NCI-H524 (cell line): ENCODE data around the gene SLC35F4.
A peak's percentile ranks its signal among the peaks of the same experiment; 100 is the strongest.

Experiments used
- DNase-seq, 2 experiments: peaks; one replicate each; lab custom pipeline; 2025; lab: John Stamatoyannopoulos, UW

Gene SLC35F4

DNA sequence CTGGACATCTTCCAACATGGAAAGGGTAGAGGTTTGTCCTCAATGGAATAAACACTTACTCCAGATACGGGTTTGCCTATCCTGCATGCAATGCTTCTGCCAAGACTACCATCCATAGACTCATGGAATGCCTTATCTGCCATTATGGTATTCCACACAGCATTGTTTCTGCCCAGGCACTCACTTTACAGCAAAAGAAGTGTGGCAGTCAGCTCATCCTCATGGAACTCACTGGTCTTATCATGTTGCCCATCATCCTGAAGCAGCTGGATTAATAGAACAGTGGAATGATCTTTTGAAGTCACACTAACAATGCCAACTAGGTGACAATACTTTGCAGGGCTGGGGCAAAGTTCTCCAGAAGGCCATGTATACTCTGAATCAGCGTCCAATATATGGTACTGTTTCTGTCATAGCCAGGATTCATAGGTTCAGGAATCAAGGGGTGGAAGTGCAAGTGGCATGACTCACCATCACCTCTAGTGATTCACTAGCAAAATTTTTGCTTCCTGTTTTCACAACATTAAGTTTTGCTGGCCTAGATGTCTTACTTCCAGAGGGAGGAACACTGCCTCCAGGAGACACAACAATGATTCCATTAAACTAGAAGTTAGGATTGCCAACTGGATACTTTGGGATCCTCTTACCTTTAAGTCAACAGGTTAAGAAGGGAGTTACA lies 140.4 kb downstream of the SLC35F4 start:
- DNase-seq, result no peak

DNA sequence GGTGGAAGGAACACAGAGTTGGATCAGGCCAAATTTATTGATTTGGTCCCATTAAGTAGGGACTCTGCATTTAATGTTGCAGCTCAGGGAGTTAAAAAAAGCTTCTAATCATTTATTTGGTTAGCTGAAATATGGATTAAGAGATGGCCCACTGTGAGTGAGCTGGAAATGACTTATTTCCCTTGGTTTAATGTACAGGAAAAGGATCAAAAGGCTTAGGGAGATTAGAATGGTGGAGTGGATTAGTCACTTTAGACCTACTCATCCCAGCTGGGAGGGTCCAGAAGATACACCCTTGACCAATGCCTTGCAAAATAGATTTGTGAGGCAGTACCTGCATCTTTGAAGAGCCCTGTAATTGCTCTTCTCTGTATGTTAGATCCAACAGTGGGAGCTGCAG lies 143.8 kb downstream of the SLC35F4 start:
- DNase-seq, result peak; percentile 74 to 89

DNA sequence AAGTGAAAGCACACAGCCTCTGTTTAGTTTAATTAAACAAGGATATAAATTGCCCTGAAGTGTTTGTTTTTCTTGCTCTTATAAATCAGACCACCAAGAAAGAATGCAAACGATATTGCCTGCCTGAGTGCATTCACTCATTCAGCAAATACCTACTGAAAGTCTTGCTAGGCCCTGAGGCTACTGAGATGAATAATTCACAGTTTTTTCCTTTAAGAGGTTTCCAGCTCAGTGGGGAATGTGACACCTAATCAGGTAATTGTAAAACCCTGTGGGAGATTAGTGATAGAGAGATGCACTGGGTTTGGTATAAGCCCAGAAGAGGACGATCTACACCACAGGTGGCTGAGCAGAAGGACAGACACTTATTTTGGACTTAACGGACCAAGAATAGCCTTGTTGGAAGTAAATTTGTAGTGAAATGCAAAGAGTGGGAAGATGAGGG lies 151.4 kb downstream of the SLC35F4 start:
- DNase-seq, result peak; percentile 50 to 77

DNA sequence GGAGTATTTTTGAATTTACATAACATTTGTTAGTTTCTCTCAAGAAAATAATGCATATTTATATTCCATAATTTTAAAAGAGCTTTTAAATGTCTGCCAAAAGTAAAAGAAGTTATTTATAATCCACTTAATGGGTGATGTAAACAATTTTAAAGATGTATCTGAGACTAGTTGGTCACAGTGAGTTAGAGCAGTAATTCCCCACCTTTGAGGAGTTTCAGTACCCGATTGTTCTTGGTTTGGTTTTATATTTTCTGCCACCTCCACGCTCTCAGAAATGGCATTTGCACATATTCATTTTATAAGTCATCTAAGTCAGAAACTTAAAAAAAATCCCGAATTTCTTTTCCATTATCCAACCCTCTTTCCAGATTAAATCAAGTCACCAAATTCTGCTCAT lies 153.2 kb downstream of the SLC35F4 start:
- no peak for DNase-seq

DNA sequence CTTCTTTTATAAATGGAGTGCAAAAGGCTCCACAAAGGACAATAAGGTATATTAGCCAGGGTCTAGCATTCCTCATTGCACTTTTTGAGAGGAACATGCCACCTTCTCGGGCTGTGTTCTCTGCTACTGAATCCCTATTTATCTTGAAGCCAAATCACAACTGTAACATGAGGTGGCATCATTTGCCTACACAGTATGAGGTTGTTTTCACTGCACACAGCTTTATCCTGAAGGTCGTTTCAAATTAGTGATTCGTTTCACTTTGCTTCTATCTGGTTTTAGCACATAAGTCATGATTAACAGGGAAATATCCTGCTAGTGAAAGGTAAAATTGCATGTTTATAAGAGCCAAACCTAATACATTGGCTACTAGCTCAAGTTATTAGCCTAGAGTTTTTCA lies 153.8 kb downstream of the SLC35F4 start:
- no peak for DNase-seq

DNA sequence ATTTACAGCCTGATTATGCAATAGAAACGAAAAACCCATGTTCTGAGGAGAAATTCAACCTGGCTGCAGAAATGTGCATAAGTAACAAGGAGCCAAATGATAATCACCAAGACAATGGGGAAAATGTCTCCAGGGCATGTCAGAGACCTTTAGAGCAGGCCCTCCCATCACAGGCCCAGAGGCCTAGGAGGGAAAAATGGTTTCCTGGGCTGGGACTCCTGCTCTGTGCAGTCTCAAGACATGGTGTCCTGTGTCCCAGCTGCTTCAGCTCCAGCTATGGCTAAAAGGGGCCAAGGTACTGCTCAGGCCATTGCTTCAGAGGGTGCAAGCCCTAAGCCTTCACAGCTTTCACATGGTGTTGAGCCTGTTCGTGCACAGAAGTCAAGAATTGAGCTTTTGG lies 156.0 kb downstream of the SLC35F4 start:
- DNase-seq, result no peak

DNA sequence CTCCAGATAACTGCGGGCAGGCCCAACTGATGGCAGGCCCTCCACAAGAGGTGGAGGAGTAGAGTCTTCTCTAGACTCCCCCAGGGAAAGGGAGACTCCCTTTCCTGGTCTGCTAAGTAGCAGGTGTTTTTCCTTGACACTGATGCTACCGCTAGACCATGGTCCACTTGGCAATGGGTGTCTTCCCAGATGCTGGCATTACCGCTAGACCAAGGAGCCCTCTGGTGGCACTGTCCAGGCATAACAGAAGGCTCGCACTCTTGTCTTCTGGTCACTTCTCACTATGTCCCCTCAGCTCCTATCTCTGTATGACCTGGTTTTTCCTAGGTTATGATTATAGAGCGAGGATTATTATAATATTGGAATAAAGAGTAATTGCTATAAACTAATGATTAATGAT lies 156.8 kb downstream of the SLC35F4 start:
- DNase-seq, result peak in 1 of 2 experiments; percentile 9

DNA sequence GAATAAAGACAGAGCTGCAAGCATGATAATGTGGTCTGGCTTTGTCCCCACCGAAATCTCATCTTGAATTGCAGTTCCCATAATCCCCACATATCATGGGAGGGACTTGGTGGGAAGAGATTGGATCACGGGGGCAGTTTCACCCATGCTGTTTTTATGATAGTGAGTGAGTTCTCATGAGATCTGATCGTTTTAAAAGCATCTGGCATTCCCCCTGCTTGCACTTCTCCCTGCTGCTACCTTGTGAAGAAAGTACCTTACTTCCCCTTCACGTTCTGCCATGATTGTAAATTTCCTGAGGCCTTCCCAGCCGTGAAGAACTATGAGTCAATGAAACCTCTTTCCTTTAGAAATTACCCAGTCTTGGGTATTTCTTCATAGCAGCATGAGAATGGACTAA lies 158.7 kb downstream of the SLC35F4 start:
- no peak for DNase-seq

DNA sequence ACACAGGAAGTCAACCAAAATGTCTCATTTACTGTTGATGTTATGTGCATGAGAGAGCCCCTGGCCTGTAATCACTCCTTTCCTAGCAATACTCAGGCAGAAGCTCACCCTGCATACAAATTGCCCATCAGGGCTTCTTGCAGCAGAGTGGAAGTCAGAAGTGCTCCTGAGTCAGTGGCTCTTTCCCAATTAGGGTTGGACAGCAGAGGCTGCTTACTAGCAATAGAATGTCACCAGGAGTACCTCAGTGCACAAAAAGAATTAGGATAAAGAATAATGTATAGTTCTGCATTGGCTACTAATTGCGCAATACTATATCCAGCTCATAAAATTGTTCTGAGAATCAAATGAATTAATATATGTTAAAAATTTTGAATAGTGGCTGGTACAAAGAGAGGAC lies 161.1 kb downstream of the SLC35F4 start:
- DNase-seq, result no peak

DNA sequence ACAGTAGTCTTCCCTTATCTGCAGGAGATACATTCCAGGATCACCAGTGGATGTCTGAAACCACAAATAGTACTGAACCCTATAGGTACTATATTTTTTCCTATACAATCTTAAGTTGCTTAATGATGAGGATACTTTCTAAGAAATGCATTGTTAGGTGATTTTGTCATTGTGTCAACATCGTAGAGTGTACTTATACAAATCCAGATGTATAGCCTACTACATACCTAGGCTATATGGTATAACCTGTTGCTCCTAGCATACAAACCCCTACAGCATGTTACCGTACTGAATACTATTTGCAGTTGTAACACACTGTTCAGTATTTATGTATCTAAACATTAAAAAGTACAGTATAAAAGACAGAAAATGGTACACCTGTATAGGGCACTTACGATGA lies 165.9 kb downstream of the SLC35F4 start:
- DNase-seq, result no peak

DNA sequence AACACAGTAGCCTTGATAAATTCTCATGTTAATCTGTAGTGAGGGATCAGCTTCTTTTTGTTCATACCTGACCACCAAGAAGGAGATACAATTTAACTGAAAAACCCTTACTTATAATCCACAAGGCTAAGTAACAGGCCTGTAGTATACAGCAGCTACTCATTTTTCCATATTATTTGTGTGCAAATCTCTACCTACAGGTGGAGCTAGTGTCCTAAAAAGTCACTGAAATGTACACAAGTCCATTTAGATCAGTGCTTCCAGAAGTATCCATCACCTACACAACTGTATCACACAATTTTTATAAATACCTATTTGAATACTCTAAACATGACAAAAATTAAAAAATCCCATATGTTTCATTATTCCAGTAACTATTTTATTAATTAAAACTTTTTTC lies 173.2 kb downstream of the SLC35F4 start:
- DNase-seq, result peak; percentile 34 to 84

DNA sequence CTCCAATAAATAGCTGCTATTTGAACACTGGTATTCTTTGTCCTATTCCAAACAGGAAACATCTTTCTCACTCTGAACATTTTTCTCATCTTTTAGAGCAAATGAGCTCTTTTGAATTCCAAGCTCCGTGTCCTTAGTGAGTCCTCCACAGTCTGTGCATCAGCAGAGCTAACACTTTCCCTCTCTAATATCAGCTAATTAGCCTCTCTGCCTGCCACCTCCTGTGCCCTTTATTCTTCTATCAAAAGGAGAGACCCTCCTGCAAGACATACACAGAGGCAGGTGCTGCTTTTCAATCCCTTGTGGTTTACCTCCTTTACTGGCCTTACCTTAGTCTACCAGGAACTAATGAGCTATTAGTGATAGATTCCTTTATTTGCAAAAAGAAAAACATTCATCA lies 178.5 kb downstream of the SLC35F4 start:
- DNase-seq, result no peak

DNA sequence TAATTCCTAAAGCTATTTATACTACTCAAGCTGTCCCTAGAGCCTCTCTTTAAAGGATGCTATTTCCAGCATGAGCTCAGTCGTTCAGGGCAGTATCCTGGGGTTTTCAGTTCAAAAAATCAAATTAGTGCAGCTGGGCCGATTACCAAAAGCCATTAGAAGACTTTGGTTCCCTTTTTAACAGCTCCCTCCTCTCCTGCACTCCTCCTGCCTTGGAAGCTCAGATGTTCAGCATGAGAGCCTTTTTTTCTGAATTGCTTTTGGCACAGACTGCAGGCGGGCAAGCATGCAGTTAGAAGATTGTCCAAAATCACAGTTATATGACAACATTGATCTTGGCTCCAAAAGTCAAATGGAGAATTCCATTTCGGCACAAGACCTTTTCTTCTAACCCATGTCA lies 179.6 kb downstream of the SLC35F4 start:
- no peak for DNase-seq

DNA sequence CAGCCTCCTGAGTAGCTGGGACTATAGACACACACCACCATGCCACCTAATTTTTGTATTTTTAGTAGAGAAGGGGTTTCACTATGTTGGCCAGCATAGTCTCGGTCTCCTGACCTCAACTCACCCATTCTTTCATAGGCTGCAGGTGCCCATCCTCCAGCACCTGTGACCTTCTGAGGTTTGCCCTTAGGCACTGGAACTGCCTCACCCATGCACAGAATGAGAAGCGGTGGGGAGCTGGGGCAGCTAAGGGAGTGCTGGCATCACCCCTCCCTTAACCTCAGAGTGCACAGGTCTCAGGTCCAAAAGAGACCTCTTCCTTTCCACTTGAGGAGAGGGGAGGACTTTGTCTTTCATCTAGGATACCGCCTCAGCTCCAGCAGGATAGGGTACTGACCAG lies 194.9 kb downstream of the SLC35F4 start:
- DNase-seq, result no peak

DNA sequence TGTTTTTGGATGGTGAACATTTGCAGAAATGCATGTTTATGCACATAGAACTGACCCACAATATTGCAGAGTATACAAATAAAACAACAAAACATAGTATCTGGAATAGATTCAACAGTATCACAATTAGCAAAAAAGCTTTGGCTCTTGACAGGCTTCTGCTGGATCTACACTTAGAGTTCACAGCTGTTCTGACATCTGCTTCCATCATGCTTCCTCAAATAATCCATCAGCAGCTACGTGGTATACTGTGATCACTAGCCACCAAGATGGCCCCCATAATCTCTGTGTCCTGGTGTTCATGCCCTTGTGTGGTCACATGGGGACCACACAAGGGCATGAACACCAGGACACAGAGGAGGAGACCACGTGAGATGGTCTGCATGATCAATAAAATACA lies 205.7 kb downstream of the SLC35F4 start:
- DNase-seq, result peak; percentile 80 to 95

DNA sequence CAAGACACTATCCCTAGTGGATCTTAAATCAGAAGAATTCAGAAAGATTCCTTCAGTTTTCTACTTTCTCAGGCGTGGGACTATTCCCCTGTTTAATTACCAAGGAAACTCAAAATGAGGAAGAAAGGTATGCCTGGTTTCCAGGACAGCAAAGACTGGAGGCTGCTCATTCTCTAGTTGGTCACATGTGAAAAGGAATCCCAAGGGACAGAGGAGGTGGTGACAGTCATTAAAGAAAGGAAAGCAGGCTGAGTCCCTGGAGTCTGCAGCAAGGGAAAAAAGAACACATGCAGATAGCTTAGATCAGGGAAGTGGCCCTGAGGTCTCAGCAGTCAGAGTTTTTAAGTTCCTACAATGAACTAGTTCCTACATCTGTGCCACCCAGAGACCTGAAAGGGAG lies 206.8 kb downstream of the SLC35F4 start:
- peak in 1 of 2 experiments; percentile 63 for DNase-seq

DNA sequence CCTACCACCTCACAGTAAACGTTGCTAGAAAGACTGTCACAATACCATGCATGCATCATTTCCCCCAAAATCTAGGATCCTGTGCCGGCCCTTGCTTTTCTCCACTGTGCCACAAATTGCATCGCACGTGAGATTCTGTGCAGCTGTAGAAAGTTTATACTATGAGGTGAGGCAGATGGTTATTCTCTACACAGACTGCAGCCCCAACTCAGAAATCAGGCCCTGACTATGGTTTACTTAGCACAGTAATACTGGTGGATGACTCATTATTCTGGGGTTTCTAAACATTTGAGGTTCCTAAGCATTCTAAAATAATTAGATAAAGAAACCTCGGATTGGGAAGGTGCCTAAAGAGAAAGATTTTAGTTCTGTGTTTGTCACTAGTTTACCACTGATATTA lies 208.4 kb downstream of the SLC35F4 start:
- no peak for DNase-seq

DNA sequence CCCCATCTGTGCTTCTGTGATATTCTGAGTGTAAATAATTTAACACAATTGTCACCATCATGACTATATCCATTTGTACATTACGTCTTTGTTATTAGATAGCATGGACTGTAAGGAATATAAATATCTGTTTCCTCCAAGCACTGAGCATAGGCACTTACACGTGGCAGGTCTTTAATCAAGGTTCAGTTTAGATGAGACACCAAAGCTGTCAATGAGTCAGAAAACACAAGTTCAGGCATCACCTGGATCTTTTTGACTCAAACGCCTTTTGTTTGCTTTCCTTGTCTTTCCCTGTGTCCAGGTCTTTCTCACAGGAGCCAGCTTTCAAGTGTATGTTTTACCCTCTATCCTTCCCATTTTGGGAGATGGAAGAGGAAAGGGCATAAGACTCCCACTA lies 209.0 kb downstream of the SLC35F4 start:
- no peak for DNase-seq

DNA sequence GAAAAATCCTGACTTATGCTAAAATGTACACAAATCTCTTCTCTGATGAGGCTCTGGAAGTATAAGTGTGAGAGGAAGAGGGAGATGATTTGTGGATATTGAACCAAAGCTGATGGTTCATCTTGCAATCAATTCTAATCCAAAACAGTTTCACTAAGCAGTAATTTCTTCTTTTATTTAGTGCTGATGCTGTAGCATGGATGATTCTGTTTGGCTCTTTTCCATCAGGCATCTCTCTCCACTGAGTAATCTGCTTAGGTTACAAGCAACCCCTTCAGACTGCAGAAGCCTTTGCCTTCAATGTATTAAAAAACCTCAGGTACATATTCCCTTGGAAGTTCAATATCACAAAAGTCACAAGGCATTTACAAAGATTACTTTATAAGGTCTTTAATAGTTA lies 213.1 kb downstream of the SLC35F4 start:
- no peak for DNase-seq

DNA sequence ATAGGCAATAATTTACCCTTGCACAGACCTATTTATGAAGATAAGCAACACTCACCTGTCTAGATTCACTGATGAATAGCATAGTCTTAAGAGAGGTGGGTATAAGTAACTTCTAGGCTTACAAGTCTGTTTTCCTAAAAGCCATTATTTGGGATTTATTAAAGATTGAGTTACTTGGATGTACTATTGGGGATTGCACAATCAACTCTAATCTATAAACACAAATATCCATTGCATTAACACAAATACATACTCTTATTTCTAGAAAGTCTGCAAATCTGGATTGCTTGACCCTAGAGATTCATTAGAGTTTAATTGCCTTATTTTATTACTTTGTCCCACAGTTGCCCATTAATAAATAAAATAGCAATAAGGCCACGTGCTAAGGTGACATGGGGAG lies 224.1 kb downstream of the SLC35F4 start:
- DNase-seq, result no peak

DNA sequence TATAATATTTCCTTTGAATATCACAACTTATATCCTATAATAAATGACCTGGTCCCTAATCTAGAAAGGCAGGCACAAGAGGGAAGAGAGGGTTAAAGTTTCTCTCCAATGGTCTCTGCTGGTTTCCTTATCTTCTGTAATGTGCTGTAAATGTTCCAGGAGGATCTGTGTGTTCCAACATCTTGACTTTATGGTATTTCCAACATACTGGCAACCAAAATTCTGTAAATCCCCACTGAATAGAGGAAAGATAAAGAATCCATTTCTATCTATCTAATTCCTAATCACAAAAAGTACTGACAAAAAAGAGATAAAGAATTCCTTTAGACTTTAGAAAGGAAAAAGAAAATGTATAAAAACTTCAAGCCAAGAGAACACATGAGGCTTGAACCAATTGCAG lies 225.9 kb downstream of the SLC35F4 start:
- no peak for DNase-seq

DNA sequence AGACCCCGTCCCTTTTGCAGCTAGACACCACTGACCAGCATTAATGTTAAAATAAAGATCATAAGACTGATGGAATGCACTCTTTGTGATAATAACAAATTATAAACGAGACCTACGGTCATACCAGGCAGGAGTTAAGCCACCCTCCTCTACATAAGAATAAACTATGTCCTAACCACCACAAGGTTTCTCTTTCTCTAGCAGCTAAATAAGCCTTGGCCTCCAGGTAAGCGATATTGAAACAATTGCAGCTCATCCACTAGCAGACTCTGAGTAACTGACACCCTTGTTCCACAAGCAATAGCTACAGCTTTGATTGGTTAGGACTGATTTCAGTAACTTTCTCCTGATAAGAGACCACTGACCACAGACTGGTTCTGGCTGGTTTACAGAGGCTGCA lies 228.0 kb downstream of the SLC35F4 start:
- DNase-seq, result no peak

DNA sequence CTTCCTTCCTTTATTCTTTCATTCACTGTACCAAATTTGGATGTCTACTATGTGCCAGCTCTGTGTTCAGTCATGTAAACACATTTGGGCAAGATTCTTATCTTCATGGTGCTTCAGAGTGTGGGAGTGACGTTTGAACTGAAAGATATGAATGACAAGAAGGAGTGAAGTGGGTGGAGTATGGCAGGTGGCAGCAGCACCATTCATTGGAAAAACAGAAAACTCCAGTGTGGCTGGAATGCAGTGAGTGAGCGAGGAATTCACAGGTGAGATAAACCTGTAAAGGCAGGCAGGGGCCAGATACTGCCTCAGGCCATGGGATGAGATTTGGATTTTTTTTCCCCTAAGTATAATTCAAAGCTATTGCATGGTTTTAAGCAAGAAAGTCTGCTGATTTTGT lies 231.6 kb downstream of the SLC35F4 start:
- DNase-seq, result no peak

DNA sequence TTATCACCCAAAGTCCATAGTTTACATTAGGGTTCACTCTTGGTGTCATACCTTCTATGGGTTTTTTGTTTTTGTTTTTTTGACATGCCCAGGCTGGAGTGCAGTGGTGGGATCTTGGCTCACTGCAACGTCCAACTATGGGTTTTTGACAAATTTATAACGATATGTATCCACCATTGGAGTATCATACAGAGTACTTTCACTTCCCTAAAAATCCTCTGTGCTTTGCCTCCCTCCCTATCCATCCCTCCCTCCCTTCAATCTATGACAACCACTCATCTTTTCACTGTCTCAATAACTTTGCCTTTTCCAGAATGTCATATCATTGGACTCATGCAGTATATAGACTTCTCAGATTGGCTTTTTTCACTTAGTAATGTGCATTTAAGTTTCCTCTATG lies 233.2 kb downstream of the SLC35F4 start:
- DNase-seq, result no peak

DNA sequence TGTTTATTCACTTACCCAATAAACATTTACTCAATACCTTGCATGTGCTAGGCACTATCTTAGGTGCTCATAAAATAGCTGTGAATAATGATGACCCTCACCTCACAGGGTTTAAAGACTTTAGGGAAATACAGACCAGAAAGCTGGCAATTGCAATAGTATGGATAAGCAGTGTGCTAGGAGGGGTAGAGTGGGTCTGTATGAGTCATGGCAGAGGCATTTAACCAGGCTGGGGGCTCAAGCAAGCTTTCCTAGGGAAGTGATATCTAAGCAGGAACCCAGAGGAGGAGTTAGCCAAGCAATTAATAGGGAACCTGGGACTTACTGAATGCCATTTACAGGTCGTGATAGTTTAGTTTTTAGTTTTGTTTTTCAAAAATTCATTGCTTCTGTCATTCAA lies 248.4 kb downstream of the SLC35F4 start:
- no peak for DNase-seq
